Measurements from ENCODE around the gene ZBTB38.

ZBTB38 gene

DNA sequence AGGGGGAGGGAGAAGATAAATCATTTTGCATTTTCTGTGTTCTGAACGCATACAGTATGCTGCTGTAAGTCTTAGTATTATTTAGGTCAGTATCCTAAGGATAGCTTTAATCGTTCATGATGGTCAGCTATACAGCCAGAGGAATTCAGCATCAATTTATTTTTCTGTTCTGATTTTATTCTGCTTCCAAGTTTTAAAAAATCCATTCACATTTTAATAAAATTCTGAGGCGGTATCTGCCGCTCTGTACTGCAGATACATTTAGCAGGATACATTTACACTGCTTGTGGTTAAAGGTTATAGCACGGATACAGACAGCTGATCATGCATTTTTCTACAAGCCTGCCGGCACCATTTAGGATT, 17.8 kb downstream of the ZBTB38 start:
- DNase-seq (ENCODE audit: low read depth in 2 of 2): no peak

DNA sequence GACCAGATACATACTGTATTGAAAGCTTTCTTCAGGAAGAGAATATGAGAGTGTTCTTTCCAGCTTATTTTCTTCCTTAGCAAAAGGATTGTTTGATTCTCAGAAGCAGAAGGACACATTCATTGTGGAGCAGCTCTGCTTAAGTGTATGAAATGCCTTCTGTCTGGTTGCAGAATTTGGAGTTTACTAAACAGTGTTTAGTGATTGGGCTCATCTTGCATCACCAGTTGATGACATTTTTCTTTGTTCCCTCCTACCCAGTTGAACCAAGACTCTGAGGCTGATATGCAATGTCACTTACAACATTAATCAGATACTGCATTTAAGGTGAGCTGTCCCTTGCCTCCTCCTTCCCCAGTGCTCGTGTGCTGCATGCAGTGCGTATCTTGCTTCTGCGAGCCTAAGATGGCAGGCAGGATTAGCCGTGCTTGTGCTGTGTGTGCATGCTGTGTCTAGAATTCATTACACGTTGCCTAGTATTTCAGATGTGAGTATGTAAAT, 18.4 kb downstream of the ZBTB38 start:
- DNase-seq (ENCODE audit: low read depth in 2 of 2): no peak

DNA sequence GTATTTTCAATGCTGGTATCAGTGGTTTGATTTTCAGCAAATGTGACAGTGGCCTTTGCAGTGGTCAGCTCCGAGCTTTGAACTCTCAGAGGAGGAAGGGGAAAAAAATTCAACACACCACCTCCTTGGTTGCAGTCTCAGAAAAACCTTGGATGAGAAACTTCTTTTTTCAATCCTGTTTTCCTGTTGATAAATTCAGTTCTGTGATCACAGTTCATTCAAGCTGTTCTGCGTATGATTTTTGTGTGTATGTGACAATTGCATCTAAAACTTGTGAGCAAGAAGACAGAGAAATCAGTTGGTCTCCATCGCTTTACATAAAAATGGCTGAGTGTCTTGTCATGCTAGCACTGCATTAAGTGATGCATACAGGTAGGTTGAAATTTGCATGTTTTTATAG, 19.2 kb downstream of the ZBTB38 start:
- no peak for DNase-seq (ENCODE audit: low read depth in 2 of 2)

DNA sequence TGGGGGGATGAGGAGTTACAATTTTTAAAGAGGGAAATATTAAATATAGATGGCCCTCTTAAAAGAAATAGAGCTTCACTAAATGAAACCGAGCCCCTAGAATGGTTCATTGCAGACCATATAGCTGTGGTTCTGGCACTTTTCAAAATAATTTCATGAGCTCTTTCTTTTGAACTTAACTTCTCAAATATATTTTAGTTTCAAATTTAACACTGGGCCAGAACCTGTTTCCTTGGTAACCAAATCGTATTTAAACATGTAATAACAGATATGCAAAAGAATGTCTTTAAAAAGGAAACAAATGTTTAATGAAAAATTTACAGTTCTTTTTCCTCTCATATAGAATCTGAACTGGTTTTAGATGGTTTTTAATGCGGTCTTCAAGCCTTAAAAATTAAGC, 20.1 kb downstream of the ZBTB38 start:
- DNase-seq (ENCODE audit: low read depth in 2 of 2): no peak

DNA sequence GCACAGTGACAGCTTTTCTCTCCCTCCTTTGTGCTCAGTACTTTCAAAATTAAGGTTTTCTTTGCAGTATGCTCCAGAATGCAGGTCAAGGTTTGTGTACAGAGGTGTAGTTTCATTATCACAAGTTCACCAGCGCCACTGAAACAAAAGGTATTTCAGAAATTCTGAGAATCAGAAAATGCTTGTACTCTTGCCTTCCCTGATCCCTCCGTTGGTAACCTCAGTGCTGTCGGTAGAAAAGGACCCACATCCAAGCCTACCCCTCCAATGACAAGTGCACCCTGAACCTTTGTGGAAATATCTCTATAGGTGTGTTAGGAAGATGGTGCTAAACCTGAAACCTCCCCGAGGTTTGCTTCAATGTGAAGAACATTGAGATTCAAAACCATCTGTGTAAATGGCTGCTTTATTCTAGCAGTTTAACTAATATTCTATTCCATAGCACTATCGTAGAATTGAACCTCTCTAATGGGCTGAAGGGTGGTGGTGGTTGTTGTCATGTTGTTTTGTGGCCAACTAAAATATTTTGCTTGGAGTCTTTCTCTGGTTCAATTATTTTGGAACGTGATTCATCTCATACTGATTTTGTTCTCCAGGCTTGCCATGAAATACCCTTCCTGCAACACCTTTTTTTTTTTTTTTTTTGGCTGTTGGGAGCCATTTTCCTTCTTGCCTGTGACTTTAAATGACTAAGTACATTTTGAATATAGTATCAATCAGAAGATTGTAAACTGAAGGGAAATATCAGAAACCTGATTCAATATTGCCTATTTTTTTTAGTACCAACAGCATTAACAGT, 20.7 kb downstream of the ZBTB38 start:
- no peak for DNase-seq (ENCODE audit: low read depth in 2 of 2)

DNA sequence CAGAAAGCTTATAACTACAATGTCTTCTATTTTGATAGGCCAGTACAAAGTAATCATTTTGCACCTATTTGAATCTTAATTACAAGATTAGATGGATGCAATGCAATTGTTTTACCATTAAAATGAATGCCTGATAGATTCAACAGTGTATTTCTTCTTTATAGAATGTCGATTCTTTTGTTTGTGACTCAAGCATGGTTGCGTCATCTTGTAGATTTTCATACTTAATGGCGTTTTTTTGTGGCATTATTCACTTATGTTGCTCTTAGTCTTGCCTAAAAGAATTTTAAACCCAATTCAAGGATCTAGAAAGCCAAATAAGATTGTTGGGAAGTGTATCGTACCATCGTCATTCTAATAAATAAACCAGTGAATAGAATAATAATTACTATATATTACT, 21.4 kb downstream of the ZBTB38 start:
- DNase-seq (ENCODE audit: low read depth in 2 of 2): no peak

DNA sequence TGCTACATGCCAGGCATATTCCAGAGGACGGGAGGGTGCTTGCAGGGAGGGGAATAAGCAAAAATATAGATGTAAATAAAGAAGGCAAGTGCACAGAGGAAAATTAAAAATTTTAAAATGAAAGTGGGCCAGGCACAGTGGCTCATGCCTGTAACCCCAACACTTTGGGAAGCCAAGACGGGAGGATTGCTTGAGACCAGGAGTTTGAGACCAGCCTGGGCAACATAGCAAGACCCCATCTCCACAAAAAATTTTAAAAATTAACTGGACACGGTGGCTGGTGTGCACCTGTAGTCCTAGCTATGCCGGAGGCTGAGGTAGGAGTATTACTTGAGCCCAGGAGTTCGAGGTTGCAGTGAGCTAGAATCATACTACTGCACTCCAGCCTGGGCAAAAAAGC, 22.4 kb downstream of the ZBTB38 start:
- DNase-seq (ENCODE audit: low read depth in 2 of 2): no peak

DNA sequence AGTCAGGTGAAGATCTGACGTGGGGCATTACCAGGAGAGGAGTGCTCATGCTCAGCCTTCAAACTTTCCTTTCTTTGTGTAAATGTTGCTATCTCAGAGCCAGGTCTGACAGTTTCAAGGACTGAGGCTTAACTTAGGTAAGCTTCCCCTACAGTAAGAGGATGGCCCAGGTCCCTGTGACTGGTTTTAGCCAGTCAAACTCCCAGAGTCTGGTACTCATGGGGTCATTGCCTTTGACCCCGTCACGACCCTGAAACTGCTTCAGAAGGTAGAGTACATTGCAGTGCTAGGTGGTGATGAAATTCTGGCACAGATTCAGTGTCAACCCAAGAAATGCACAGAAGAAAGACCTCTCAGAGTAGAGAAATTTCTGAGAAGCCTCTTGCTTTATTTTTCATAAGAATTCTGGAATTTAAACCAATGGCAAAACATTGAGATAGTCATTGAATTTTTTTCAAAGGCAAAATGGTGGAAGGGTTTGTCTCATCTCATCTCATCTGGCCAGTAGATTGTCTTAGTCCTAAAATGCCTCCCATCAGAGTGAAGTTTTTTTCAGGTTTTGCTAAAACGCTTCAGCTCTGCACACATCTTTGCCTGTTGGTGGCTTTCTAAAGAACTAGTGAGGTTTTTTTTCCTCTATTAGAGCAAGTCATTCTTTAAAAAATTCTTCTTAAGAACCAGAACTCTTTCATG, 23.1 kb downstream of the ZBTB38 start:
- no peak for DNase-seq (ENCODE audit: low read depth in 2 of 2)

DNA sequence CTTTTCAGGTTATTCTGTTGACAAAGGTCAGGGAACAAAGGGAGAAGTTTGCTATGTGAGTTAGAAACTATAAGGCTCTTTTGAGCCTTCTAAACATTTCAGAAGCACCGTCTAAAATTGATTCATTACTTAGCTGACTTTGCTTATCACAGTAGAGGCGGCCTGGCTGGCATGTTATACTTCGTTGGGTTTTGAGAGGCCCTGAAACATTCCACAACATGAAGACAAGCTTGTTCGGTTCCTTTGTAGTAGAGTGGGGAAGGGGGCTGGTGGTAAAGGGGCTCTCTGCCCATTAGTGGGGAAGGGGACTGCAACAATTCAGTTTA, 23.6 kb downstream of the ZBTB38 start:
- DNase-seq (ENCODE audit: low read depth in 2 of 2): no peak

DNA sequence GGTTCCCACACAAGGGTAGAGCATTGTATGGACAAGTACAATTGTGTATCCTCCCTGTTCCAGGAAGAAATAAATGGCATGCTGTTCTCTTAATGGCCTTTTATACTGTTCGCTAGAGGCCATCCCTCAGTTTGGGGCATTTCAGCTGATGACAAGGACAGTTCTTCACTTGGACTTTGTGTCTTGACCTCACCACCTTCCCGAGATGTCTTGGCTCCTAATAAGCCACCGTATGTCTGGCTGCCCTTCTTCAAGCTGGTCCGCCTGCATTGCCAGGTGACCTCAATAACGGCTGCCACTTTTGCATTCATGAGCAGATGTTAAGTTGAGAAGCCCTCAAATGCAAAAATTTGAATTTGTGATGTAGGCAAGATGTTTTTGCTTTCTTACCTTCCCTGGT, 24.1 kb downstream of the ZBTB38 start:
- DNase-seq (ENCODE audit: low read depth in 2 of 2): no peak

DNA sequence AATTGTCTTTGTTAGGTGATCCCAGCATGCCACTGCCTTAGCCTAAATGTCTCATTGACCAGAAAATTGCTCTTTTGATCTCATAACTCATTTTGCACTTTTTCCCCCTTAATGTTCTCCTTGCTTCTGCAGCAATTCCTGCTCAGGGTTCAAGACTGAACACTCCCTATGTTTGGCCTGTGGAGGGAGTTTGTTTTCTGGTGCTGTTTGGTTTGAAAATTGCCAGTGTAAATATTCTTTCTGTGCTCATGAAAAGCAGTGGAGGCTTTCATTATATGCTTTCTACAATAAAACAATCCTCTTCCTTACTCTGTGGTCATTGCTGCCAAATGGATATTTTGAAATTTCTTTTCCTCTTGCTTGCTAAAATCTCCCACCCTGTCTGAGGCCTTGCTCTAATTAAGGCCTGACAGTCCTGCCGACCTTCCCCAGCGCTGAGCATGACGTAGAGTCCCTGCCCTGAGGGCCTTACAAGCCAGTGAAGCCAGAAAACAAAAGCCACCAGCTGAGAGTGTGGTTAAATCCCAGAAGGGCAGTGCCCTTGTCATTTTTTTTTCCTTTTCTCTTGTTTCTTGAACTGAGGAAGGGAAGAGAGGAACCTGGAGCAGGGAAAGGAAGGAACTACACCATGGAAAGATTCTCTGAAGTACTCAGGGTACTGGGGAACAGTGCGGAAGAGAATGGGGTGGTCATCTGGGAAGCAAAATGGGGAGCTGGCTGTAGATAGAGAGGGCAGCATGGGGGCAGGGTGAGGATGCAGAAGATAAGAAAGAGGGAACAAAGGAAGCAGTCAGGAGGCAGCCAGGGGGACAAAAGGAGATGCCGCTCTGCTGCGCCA, 24.8 kb downstream of the ZBTB38 start:
- no peak for DNase-seq (ENCODE audit: low read depth in 2 of 2)

DNA sequence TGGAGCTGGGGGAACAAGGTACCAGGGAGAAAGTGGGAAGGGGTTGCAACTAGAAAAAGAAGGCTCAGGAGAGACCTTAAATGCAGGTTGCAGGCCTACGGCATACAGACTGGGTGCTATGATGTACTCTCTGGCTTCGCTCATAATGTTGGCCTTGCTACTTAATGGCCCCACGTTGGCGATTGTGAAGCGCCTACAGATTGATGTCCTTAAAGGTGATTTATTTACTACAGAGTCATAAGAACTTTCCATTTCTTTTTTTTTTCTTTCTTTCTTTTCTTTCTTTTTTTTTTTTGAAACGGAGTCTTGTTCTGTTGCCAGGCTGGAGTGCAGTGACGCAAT, 25.4 kb downstream of the ZBTB38 start:
- no peak for DNase-seq (ENCODE audit: low read depth in 2 of 2)

DNA sequence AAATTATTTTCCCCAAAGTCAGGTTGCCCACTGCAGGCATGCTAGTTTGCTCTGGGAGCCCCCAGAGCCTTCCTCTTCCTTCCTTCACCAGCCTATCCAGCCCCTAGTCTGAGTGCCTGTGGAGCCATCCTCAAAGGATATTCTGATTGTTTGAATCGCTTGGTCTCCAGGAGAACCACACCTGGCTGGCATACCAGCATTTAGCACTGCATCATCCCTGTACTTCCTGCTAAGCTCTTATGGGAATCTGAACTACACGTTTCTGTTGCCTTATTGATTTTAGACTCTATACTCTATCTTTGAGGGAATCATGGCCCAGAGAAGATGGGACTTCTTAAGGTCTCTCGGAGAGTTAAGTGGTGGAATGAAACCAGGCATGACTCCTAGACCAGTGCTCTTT, 26.3 kb downstream of the ZBTB38 start:
- DNase-seq (ENCODE audit: low read depth in 2 of 2): no peak

DNA sequence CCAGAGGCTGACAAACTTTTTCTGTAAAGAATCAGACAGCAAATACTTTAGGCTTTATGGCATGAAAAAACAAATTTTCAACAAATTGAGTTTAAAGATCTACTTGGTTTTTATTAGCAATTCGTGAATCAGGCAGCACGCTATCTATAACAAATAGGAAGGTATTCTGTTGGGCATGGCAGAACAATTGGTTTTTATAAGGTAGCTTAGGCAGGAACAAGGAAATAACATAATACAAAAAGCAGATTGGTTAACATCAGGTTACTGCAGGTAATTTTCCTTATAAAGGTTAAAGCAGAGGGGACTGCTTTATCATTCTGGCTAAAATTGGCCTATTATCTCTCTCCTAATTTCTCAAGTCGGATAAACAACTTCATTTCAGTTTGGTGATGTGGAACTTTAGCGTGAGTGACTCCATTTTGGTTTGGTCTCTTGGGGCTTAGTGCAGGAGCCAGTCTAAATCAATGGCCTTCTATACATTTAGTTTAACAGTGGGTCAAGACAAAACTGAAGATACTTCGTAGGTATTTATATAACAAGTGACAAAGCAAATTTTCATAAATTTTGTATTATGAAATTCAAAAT, 26.8 kb downstream of the ZBTB38 start:
- DNase-seq (ENCODE audit: low read depth in 2 of 2): no peak

DNA sequence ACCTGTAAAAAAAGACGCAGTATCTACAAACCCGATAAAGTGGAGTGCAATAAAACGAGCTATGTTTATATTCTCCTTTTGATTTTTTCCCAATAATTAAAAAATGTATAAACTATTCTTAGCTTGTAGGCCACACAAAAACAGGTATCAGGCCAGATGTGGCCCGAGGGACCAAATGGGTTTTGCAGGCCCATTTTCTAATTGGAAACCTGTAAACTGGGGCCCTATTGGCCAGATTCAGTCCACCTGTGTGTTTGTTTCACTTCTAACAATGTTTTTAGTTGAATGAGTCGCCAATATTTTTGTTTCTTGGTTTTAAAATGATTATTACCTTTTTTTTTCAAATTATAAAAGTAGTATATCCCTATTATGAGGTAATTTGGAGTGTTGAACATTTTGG, 29.7 kb downstream of the ZBTB38 start:
- DNase-seq (ENCODE audit: low read depth in 2 of 2): no peak

DNA sequence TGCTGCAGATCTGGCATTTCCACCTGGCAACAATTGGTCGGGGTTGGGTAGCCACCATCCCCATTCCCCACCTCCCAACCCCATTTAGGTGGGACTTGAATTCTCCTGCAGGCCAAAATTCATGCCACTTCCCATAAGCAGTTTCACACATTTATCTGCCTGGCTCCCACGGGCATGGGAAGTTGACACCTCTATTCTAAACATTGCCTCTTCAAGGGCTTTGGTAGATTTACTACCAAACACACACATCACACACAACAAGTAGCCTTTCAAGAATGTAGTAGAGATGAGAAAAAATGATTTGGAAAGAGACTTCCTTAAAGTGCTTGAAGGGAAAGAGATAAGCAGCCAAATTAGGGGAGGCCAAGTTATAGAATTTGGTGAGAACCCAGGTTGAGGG, 30.9 kb downstream of the ZBTB38 start:
- DNase-seq (ENCODE audit: low read depth in 2 of 2): no peak

DNA sequence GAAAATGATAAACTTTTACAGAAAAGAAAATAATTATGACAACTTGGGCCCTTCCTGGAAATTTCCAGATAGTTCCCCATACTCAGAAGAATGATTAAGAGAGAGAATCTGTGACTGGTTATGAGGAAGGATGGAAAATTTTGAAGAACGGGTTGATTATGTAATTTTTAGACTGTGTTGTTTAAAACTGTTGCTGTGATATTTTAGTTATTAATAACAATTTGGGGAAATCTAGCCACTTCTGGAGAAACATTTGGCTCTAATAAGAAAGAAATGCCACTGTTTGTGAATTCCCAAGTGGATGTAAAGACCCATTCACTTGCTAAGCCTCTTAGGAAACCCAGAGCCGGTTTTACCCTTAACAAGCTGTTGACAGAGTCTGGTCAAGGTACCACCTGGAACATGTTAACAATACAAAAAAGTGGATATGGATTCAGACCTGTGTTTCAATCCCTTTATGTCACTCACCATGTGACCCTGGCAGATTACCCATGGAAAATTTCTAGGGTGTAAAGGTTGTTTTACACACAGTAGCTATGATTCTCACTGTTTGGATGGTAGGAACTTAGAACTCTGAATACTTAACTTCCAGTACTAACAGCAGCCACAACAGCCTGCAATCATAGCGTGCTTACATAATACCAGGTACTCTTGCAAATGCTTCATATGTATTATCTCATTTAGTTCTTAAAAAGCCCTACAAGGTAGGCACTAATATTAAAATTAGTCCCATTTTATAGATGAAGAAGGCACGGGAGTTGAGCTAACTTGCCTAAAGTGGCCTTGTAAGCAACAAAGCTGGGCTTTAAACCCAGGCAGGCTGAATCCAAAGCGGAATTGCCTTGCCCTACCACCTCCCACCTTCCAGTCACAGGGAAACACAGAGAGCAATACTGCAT, 32.0 kb downstream of the ZBTB38 start:
- no peak for DNase-seq (ENCODE audit: low read depth in 2 of 2)

DNA sequence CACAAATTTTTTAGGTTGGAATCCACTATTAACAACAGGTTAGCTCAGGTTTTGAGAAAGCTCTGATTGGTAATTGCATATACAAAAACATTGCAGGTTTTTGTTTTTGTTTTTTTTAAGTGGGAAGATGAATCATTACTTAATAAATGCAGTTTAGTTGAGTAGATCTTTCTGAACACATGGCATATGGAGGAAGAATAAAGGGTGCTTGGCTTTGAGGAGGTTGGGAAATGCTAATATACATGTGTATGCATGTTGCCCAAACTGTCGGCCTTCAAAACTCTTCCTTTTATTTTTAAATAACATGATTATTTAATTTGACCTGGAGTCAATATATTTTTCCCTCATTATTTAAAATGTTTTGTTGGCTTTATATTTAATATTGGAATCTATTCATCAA, 32.8 kb downstream of the ZBTB38 start:
- no peak for DNase-seq (ENCODE audit: low read depth in 2 of 2)

DNA sequence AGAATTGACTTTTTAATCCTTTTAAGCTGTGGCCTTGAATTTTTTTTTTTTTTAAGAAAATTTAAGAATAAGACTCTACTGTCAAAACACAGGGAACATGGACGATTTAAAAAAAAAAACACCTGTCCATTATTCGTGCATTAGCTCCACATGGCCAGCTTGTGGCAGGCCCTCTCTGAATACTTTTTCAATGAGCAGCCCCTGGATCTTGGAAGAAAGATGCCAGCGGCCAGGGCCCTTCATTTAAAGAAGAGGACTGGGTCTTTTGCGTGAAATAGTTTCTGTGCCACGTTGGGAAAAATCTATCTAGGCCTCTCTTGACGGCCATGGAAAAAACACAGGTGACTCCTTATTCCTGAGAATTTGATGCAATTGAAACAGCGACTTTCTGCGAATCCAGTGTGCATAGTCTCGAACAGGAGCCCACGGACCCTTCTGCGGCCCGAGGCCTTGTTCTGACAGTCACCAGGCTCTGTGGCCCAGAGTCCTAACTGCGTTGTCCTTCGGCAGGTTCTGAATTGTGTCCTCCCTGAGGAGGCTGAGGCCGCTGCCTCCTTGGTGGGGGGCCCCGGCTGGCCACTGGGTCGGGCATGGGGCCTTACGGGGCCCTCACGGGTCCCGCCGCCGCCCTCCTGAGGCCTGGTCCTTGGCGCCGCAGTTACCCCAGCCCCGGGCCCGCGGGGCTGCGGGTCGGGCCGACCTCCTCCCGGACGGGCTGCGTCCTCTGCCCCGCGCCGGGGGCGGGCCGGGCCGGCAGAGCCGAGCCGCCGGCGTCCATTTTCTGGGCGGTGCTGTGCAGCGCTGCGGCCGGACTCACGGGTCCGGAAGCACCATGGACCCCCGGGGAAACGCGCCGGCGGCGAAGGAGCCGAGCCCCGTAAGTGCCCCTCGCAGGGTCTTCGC, 33.5 kb downstream of the ZBTB38 start:
- DNase-seq (ENCODE audit: low read depth in 2 of 2): no peak

DNA sequence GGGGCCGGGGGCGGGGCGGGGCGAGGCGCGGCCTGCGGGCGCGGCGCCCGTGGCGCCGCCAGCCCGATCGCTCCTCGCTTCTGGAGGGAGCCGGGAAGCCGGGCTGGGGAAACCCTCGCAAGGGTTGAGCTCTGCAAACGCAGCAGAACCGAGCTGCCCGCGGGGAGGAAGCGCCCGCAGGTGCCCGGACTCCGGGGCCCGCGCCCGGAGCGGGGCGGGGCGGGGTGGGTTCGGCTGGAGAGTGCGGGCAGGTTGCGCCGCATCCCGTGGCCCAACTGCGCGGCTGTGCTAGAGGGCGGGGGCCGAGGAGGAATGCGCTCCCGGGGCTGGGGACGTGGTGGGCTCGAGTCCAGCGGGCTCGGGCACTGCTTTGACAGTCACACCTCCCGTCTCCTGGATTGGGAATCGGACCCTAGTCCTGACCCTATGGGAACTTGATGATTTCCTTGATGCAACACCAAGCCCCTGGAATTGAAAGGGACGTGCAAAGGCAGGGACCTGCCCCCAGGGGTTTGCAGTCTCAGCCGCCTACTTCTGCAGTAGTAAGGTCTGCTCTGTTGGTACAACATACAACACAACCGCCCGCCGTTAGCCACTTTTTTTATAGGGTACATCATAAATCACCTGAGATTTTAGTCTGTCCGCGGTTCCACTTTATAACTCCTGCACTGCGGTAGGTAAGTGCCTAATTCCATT, 34.3 kb downstream of the ZBTB38 start:
- DNase-seq (ENCODE audit: low read depth in 2 of 2): no peak

All from stimulated activated CD4-positive, alpha-beta T cell treated with anti-CD3 and anti-CD28 coated beads, Interleukin-15, amount 100 ng/mL, for 48 hours (primary cell).